Endothelial cell of umbilical vein (primary cell): ENCODE results near the gene MAS1L.

Source experiments
- CTCF ChIP-seq, 2 donors: IDR thresholded peaks; 1 replicate in 1 of 2; 2 replicates in 1 of 2; pipeline ENCODE4 v1.5.1; 2011; ENCODE audit warnings: low read length in 2 of 2, mild to moderate bottlenecking in 2 of 2, moderate library complexity in 2 of 2, control low read depth in 1 of 2, inconsistent platforms in 1 of 2, low read depth in 1 of 2; ENCODE audit not compliant: insufficient read depth in 1 of 2; ENCODE audit errors: extremely low read depth in 1 of 2
- FOS ChIP-seq: IDR thresholded peaks from 2 replicates; pipeline ENCODE4 v1.6.1; 2011; ENCODE audit warnings: mild to moderate bottlenecking, low read length, moderate library complexity, borderline replicate concordance; ENCODE audit not compliant: insufficient read depth
- JUN ChIP-seq: IDR thresholded peaks from 2 replicates; pipeline ENCODE4 v1.6.1; 2011; ENCODE audit warnings: borderline replicate concordance, low read depth; ENCODE audit not compliant: insufficient read length, insufficient read depth
- POLR2AphosphoS5 ChIP-seq: IDR thresholded peaks from 2 replicates; pipeline ENCODE4 v1.6.1; 2012; ENCODE audit warnings: low read depth, mild to moderate bottlenecking, control low read depth, low read length, moderate library complexity; ENCODE audit not compliant: insufficient read depth

- TF ChIP-seq CTCF (IDR thresholded peaks at IDR 0.05; ENCODE audit: extremely low read depth in 1 of 2, insufficient read depth in 1 of 2, low read depth in 1 of 2, low read length in 2 of 2) (no peak), JUN (no peak), POLR2AphosphoS5 (no peak), FOS (no peak)
These were observed 11.9 kb upstream of the MAS1L start for GRCh38 chr6:29499704-29500103.
